Raji (cell line): ENCODE measurements around the gene ARID1A.

Source experiments
- POLR2A ChIP-seq: IDR thresholded peaks from 2 replicates; pipeline ENCODE4 v1.6.1; 2011; ENCODE audit warnings: low read depth, low read length, control low read depth; ENCODE audit not compliant: insufficient read depth

The ARID1A gene

GRCh38 chr1:26811708-26812107, 115.9 kb downstream of the ARID1A start:
- no peak for TF ChIP-seq POLR2A

- TF ChIP-seq POLR2A: no peak
Measured at GRCh38 chr1:26814377-26814776, 118.6 kb downstream of the ARID1A start.

DNA sequence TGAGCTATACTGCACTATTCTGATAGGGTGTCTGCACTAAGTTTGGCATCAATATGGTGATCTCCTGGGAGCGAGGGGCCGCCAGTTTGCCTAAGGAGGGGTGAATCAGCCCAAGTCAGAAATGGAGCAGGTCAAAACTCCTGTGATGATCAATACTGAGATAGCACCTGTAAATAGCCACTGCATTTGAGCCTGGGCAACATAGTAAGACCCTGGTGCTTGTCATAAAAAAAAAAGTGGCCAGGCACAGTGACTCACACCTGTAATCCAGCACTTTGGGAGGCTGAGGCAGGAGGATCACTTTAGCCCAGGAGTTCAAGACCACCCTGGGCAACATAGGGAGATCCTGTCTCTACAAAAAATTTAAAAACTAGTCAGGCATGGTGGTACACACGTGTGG, 119.1 kb downstream of the ARID1A start:
- no peak for TF ChIP-seq POLR2A

- peak; percentile 35; the same call in 1 of the 2 replicates for TF ChIP-seq POLR2A
Measured at GRCh38 chr1:26820784-26821269, 125.0 kb downstream of the ARID1A start.

DNA sequence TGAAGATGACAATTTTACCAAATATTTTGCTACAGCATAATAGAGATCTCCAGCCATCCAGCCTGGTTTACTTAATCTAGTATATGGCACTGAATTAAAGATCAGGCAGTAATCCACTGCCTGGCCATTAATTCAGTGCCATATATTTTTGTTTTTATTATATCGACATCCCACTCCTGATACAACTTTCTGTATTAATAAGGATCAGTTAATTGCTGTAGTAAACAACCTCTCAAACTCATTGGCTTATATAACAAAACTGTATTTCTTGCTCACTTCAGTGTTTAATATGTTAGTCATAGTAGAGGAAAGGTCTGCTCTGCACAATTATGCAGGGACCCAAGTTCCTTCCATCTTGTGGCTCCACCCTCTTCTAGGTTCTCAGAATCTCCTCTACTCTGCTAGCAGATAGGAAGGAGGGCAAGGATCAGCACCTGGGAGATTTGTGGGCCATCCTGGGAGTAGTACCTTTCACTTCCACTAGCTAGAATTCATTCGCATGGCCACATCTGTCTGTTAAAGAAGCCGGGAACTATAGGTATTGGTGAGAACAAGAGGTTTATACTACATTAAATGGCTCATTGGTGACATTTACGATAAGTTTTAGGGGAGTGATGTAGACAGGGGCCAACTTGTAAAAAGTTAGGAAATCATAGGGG, 127.1 kb downstream of the ARID1A start:
- no peak for TF ChIP-seq POLR2A

DNA sequence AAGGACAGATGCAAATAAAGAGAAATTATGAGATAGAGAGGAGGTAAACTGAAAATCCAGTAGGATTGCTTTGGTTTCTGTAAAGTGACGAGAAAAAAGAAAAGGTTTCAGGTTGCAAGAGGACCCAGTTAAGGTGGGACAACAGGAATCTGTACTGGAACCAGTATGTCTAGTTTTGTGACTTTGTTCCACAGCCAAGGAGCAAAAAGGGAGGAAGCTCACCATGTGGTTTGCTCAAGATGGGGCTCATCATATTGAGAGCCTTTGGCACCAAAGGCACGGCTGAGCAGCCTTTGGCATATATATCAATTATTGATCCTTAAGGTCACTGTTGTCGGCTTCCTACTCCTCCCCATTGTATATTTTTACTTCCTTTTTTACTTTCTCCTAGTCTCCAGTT, 128.9 kb downstream of the ARID1A start:
- no peak for TF ChIP-seq POLR2A

DNA sequence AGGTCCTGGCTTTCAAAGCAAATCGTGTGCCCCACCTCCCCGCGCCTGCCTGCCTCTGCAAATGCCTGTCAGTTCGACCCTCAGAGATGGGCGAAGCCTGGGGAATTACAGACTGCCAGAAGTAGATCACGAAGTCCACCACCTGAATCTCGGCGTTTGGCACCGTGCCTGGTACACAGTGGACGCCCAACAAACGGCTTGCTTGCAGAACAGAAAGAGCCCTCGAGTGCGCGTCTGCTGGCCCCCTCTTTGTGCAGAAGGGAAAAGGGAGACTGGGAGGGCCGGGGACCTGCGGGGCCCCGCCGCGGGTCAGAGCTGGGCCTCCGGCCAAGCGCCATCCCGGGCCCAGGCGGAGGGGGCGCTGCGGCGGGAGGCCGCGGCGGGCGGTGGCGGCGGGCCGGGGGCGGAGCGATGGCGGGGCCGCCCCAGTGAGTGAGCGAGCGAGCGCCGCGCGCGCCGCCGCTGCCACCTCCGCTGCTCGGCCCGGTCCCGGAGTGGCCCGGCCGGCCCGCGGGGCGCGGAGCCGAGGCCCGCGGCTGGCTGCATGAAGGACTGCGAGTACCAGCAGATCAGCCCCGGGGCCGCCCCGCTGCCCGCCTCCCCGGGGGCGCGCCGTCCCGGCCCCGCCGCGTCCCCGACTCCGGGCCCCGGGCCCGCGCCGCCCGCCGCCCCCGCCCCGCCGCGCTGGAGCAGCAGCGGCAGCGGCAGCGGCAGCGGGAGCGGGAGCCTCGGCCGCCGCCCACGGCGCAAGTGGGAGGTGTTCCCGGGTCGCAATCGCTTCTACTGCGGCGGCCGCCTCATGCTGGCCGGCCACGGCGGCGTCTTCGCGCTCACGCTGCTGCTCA, 130.7 kb downstream of the ARID1A start, which contains the start of gene ZDHHC18:
ZDHHC18 (plus strand) TSS at position 428 of the 845 bp plus-strand sequence; CDS start at position 545, 117 bp downstream.
- peak; percentile 79 for TF ChIP-seq POLR2A

GRCh38 chr1:26827106-26827604, 131.3 kb downstream of the ARID1A start:
- no peak for TF ChIP-seq POLR2A

GRCh38 chr1:26827663-26828062, 131.8 kb downstream of the ARID1A start:
- TF ChIP-seq POLR2A: no peak

DNA sequence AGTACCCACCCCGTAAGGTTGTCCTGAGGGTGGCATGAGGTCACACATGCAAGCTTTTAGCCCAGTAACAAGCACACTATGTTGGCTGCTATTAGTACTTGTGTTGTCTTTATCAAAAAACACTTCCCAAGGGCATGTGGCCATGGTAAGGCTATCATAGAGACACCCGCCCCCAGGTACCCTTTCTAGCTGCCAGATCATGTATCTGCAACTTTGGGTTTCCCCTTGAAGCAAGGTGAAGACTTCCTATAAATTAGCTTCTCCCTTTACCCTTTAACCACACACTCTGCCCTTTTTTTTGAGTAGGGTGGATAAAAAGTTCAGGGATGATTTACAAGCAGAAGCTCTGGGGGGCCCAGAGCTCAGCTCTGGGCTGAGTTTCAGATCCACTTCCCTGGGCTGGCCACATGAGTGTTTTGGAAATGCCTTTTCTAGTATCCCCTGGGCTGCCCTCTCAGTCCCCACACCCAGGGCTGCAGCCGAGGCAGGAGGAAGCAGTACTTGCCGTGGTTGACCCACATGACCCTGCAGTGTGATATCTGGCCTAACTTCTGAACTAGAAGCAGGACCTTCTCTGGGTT, 132.7 kb downstream of the ARID1A start:
- 0 out of 2 replicates have a peak, but pooled peaks have one; percentile 8 for TF ChIP-seq POLR2A

GRCh38 chr1:26829184-26829911, 133.5 kb downstream of the ARID1A start:
- TF ChIP-seq POLR2A: no peak

DNA sequence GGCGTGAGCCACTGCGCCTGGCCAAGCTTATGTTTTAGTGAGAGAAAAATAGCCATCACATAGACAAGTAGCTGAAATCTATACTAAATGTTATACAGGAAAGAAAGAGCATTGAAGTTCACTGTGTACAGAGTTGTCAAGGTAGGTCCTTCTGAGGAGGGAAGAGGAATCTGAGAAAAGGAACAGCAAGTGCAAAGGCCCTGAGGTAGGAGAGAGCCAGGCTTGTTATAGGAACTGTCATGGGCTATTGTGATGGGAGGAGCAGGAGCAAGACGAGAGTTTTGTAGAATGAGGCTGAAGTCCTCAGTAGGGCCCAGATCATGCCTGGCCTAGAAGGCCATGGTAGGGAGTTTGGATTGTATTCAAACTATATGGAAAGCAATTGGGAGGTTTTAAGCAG, 135.2 kb downstream of the ARID1A start:
- TF ChIP-seq POLR2A: no peak
